HepG2 (cell line): ENCODE measurements around the gene MRPL27. TPM values are rescaled to one million over a fixed set of nuclear protein-coding genes. Genes with fewer than 3 reads are reported as not detected.

Experiments
- CEBPG ChIP-seq: IDR thresholded peaks from 2 replicates; pipeline ENCODE4 v1.6.1; 2016
- DNMT3B ChIP-seq: conservative IDR thresholded peaks from 2 replicates; pipeline ENCODE4 v1.6.1; 2016; ENCODE audit warnings: missing biosample characterization, control low read depth
- FIP1L1 ChIP-seq: fragments of 200-400 bp; formaldehyde crosslinking; IDR thresholded peaks from 2 replicates; pipeline ENCODE4 v1.6.1; 2018; ENCODE audit warnings: low read depth, mild to moderate bottlenecking, low read length, moderate library complexity, borderline replicate concordance; ENCODE audit not compliant: insufficient read depth
- GPN1 ChIP-seq: sonication (generic); formaldehyde crosslinking; IDR thresholded peaks from 2 replicates; pipeline ENCODE4 v1.5.1; 2020; ENCODE audit warnings: missing genetic modification reagents, borderline replicate concordance
- HDAC1 ChIP-seq: sonication (generic); formaldehyde crosslinking; IDR thresholded peaks from 2 replicates; pipeline ENCODE4 v1.5.1; 2020; ENCODE audit warnings: mild to moderate bottlenecking, missing genetic modification reagents
- KLF9 ChIP-seq: IDR thresholded peaks from 2 replicates; pipeline ENCODE4 v1.6.1; 2016; ENCODE audit warnings: low read depth
- NFIC ChIP-seq: IDR thresholded peaks from 2 replicates; pipeline ENCODE4 v1.6.1; 2012; ENCODE audit warnings: mild to moderate bottlenecking, low read length, inconsistent platforms
- PCBP1 ChIP-seq: fragments of 200-400 bp; formaldehyde crosslinking; IDR thresholded peaks from 2 replicates; pipeline ENCODE4 v1.6.1; 2017; ENCODE audit warnings: mild to moderate bottlenecking, low read depth, low read length, borderline replicate concordance
- POLR2A ChIP-seq, 2 experiments: IDR thresholded peaks; 2 replicates each; pipeline ENCODE4 v1.6.1; 2011; ENCODE audit warnings: low read depth in 2 of 2, low read length in 2 of 2, mild to moderate bottlenecking in 1 of 2, moderate library complexity in 1 of 2; ENCODE audit not compliant: insufficient read depth in 1 of 2
- TIGD3 ChIP-seq: sonication (generic); formaldehyde crosslinking; IDR thresholded peaks from 2 replicates; pipeline ENCODE4 v1.5.1; 2020; ENCODE audit warnings: mild to moderate bottlenecking, missing genetic modification reagents, borderline replicate concordance
- ZBTB3 ChIP-seq: sonication (generic); formaldehyde crosslinking; IDR thresholded peaks from 2 replicates; pipeline ENCODE4 v1.4.0; 2020; ENCODE audit warnings: low read depth, mild to moderate bottlenecking, moderate library complexity, missing genetic modification reagents, borderline replicate concordance
- ZC3H4 ChIP-seq: sonication (generic); formaldehyde crosslinking; IDR thresholded peaks from 2 replicates; pipeline ENCODE4 v1.4.0; 2020; ENCODE audit warnings: missing genetic modification reagents, borderline replicate concordance
- ZHX1 ChIP-seq: sonication (generic); formaldehyde crosslinking; IDR thresholded peaks from 2 replicates; pipeline ENCODE4 v1.8.1; 2022; ENCODE audit warnings: low read depth, mild to moderate bottlenecking, missing genetic modification reagents
- ZIK1 ChIP-seq: sonication (generic); formaldehyde crosslinking; IDR thresholded peaks from 2 replicates; pipeline ENCODE4 v1.5.0; 2020; ENCODE audit warnings: mild to moderate bottlenecking, low read depth, missing genetic modification reagents, borderline replicate concordance
- ZMAT5 ChIP-seq: sonication (generic); formaldehyde crosslinking; IDR thresholded peaks from 2 replicates; pipeline ENCODE4 v1.5.0; 2020; ENCODE audit warnings: mild to moderate bottlenecking, low read depth, missing genetic modification reagents, borderline replicate concordance
- ZNF598 ChIP-seq: sonication (generic); formaldehyde crosslinking; IDR thresholded peaks from 2 replicates; pipeline ENCODE4 v1.5.1; 2020; ENCODE audit warnings: mild to moderate bottlenecking, missing genetic modification reagents, borderline replicate concordance
- ZNF713 ChIP-seq: sonication (generic); formaldehyde crosslinking; IDR thresholded peaks from 2 replicates; pipeline ENCODE4 v1.4.0; 2020; ENCODE audit warnings: mild to moderate bottlenecking, missing genetic modification reagents
- ZNF816 ChIP-seq: sonication (generic); formaldehyde crosslinking; IDR thresholded peaks from 2 replicates; pipeline ENCODE4 v1.8.0; 2022; ENCODE audit warnings: missing genetic modification reagents, mild to moderate bottlenecking, borderline replicate concordance
- ZSCAN20 ChIP-seq: sonication (generic); formaldehyde crosslinking; IDR thresholded peaks from 2 replicates; pipeline ENCODE4 v1.4.0; 2020; ENCODE audit warnings: missing genetic modification reagents, mild to moderate bottlenecking, borderline replicate concordance
- polyA plus RNA-seq, 8 experiments: library from polyadenylated mRNA; depleted of rRNA in 3 of 8; stranded (reverse) in 7 of 8; unstranded in 1 of 8; fragments of >200 nt; fragmentation: Illumina TruSeq in 4 of 8; extraction: Trizol in 4 of 8; gene quantifications; 2 replicates each; pipeline versions ENCODE4 v1.2.1 to v1.2.3, GENCODE V29; 2011 to 2016; ENCODE audit warnings: low read depth in 4 of 8, missing spikeins in 1 of 8, mixed read lengths in 1 of 8; ENCODE audit not compliant: insufficient read depth in 1 of 8
- total RNA-seq, 5 experiments: library from RNA; depleted of rRNA; stranded (reverse); fragments of >200 nt; fragmentation: Illumina TruSeq; extraction: Trizol; gene quantifications; 2 replicates each; pipeline ENCODE4 v1.2.3, GENCODE V29; 2016; ENCODE audit warnings: low read depth in 1 of 5
- TF ChIP-seq, protein P1 (sequence below): IDR thresholded peaks from 2 replicates; pipeline ENCODE4 v1.6.1; 2016; ENCODE audit warnings: missing genetic modification reagents, missing compliant biosample characterization
- TF ChIP-seq, protein P2 (sequence below), 2 experiments: sonication (generic) in 1 of 2; formaldehyde crosslinking in 1 of 2; IDR thresholded peaks; 2 replicates each; pipeline versions ENCODE4 v1.4.0 to v1.6.1; 2018 to 2020; ENCODE audit warnings: missing genetic modification reagents in 2 of 2, borderline replicate concordance in 1 of 2, low read depth in 1 of 2, mild to moderate bottlenecking in 1 of 2, missing biosample characterization in 1 of 2

The MRPL27 gene
- total and polyA plus RNA-seq, 2 of the 13 experiments (the other 11 are each of a cell fraction or from before 2014, with no cell fraction given): 137 to 217 TPM

DNA sequence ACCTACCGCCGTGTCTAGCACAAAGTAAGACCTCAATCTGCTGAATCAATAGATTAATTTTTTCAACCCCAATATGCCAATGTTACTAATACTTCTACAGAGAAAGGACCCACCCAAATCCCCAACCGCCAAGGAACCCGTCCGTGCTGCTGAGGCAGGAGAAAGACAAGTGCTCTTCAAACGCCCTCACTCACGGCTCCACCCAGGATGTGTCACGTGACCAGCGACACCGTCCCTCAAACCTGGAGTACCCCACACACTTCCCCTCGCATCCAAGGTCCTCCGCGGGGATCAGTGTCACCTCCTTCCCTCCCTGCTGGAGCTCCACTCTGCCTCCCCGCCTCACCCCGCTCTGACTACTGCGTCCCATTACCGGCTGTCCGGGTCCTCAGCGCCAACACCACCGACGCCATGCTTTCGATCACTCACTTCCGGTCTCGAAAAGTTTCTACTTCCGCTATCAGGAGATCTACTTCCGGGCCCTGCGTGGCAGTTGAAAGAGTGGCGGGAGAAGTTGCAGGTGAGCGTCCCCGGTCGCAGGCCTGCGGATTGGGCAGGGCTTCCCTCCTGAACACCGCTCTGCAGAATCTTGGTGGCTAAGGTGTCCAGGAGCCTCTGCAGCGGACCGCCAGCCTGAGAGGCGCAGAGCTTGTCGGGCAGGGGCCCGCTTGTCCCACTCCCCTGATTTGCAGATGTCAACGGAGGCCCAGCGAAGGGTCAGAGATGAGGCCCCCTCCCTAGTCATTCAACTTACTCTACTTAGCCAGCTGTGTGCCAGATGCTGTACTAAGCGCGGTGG, at the start of gene MRPL27, which contains the start of gene EME1 (continued):
- peak; percentile 30; the same call in 1 of the 2 replicates for TF ChIP-seq ZC3H4 (CRISPR knock-in tag)
- peak; percentile 74; the same call in 1 of the 2 replicates for TF ChIP-seq KLF9 (CRISPR knock-in tag)
- peak; percentile 65; the same call in 1 of the 2 replicates for TF ChIP-seq NFIC
- peak; percentile 91 for TF ChIP-seq ZHX1 (CRISPR knock-in tag)
- TF ChIP-seq GPN1 (CRISPR knock-in tag): peak; percentile 84; the same call in 1 of the 2 replicates
- peak; percentile 100 for TF ChIP-seq HDAC1
- no peak; the same call in 1 of the 2 replicates for TF ChIP-seq ZNF713 (CRISPR knock-in tag)
- no peak for TF ChIP-seq ZSCAN20 (CRISPR knock-in tag)
- peak; percentile 92 to 95 for TF ChIP-seq POLR2A (IDR thresholded peaks at IDR 0.05; ENCODE audit: insufficient read depth in 1 of 2, low read depth in 2 of 2, low read length in 2 of 2)
- TF ChIP-seq CEBPG (CRISPR knock-in tag): peak; percentile 40; the same call in 1 of the 2 replicates
- peak; percentile 90; the same call in 1 of the 2 replicates for TF ChIP-seq ZIK1 (CRISPR knock-in tag)
- TF ChIP-seq DNMT3B (CRISPR knock-in tag): no peak; the same call in 1 of the 2 replicates
- TF ChIP-seq TIGD3 (CRISPR knock-in tag): peak; percentile 56; the same call in 1 of the 2 replicates
- peak; percentile 74; the same call in 1 of the 2 replicates for TF ChIP-seq ZNF816 (CRISPR knock-in tag)
- peak; percentile 98; the same call in 1 of the 2 replicates for TF ChIP-seq ZNF598 (CRISPR knock-in tag)
- TF ChIP-seq ZBTB3 (CRISPR knock-in tag): peak; percentile 78
- 0 out of 2 replicates have a peak, but pooled peaks have one; percentile 40 for TF ChIP-seq PCBP1
- no peak for TF ChIP-seq ZMAT5 (CRISPR knock-in tag)
- TF ChIP-seq, protein P1, sequence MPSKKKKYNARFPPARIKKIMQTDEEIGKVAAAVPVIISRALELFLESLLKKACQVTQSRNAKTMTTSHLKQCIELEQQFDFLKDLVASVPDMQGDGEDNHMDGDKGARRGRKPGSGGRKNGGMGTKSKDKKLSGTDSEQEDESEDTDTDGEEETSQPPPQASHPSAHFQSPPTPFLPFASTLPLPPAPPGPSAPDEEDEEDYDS (CRISPR knock-in tag): peak; percentile 68
- TF ChIP-seq FIP1L1: no peak; the same call in 1 of the 2 replicates
- TF ChIP-seq, protein P2, sequence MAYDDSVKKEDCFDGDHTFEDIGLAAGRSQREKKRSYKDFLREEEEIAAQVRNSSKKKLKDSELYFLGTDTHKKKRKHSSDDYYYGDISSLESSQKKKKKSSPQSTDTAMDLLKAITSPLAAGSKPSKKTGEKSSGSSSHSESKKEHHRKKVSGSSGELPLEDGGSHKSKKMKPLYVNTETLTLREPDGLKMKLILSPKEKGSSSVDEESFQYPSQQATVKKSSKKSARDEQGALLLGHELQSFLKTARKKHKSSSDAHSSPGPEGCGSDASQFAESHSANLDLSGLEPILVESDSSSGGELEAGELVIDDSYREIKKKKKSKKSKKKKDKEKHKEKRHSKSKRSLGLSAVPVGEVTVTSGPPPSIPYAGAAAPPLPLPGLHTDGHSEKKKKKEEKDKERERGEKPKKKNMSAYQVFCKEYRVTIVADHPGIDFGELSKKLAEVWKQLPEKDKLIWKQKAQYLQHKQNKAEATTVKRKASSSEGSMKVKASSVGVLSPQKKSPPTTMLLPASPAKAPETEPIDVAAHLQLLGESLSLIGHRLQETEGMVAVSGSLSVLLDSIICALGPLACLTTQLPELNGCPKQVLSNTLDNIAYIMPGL (CRISPR knock-in tag; IDR thresholded peaks at IDR 0.05; ENCODE audit: borderline replicate concordance in 1 of 2, low read depth in 1 of 2): peak; percentile 88 to 91
